ENCODE measurements around the gene EPB41L5.

DNA sequence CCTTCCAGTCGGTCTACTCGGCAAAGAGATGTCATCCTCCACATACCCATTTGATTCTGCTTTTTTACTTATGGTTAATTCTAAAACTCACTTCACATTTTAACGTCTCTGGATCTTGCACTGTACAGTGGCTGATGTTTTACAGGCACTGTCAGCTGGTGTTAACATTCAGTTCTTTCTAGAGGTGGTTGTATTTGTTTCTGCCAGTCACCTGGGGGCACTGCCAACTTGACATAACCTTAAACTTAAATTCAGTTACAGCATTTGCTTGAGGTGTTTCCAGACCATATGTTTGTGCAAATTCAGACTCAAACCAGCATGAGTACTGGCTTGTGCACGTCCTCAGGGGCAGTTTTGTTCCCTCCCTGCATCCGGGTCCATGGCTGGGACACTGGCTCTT lies 215.6 kb downstream of the EPB41L5 start:
- TF ChIP-seq POLR2A (IDR thresholded peaks at IDR 0.05) (no peak), POLR2AphosphoS5 (IDR thresholded peaks at IDR 0.05) (no peak)
- TF ChIP-seq, protein P1, sequence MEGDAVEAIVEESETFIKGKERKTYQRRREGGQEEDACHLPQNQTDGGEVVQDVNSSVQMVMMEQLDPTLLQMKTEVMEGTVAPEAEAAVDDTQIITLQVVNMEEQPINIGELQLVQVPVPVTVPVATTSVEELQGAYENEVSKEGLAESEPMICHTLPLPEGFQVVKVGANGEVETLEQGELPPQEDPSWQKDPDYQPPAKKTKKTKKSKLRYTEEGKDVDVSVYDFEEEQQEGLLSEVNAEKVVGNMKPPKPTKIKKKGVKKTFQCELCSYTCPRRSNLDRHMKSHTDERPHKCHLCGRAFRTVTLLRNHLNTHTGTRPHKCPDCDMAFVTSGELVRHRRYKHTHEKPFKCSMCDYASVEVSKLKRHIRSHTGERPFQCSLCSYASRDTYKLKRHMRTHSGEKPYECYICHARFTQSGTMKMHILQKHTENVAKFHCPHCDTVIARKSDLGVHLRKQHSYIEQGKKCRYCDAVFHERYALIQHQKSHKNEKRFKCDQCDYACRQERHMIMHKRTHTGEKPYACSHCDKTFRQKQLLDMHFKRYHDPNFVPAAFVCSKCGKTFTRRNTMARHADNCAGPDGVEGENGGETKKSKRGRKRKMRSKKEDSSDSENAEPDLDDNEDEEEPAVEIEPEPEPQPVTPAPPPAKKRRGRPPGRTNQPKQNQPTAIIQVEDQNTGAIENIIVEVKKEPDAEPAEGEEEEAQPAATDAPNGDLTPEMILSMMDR (IDR thresholded peaks at IDR 0.05) = no peak

Data from breast epithelium (tissue), 3 donors.